ENCODE data around the gene ARHGAP12.

- TF ChIP-seq CTCF (IDR thresholded peaks at IDR 0.05) (no peak), ZFX (IDR thresholded peaks at IDR 0.05; ENCODE audit: borderline replicate concordance) (no peak)
These were observed 1.1 kb downstream of the ARHGAP12 start for GRCh38 chr10:31927565-31927883.
